ENCODE results near the gene CRTC3. TPM values are rescaled to one million over a fixed set of nuclear protein-coding genes. Genes with fewer than 3 reads are reported as not detected.

Gene CRTC3
- total and polyA plus RNA-seq, 3 donors from 2014 or later: 47.1 to 125 (median 105) TPM

- Histone ChIP-seq H3K27ac (no peak overlapping the region), H3K4me1 (peaks cover 18% of the 10 kb centered on the region), H3K27me3 (no peaks in the 10 kb centered on the region), H3K36me3 (ENCODE audit: low read depth, missing control alignments) (no peaks in the 10 kb centered on the region), H3K4me3 (no peak overlapping the region), H3K9me3 (no peaks in the 10 kb centered on the region)
- TF ChIP-seq POLR2A (IDR thresholded peaks at IDR 0.05): no peak
- TF ChIP-seq CTCF (IDR thresholded peaks at IDR 0.05): no peak
- no peak for DNase-seq
- intact Hi-C loops (cut with DNase I; ENCODE audit: low total_unique reads): no loop called here
- WGBS, 2 donors: 92 to 94% methylated on average over 3 of the region's 3 CpGs
Measured at GRCh38 chr15:90572893-90573292, 43.2 kb downstream of the CRTC3 start.

GRCh38 chr15:90576711-90577389 lies 47.1 kb downstream of the CRTC3 start:
- H3K36me3 ChIP-seq (ENCODE audit: low read depth, missing control alignments): no peaks in the 10 kb centered on the region
- H3K4me3 ChIP-seq: no peak overlapping the region
- H3K27me3 ChIP-seq: no peaks in the 10 kb centered on the region
- TF ChIP-seq POLR2A (IDR thresholded peaks at IDR 0.05): no peak
- TF ChIP-seq CTCF (IDR thresholded peaks at IDR 0.05): no peak
- H3K27ac ChIP-seq: no peak overlapping the region
- peaks cover 6% of the 10 kb centered on the region for H3K4me1 ChIP-seq
- intact Hi-C loops (cut with DNase I; ENCODE audit: low total_unique reads): no loop called here
- H3K9me3 ChIP-seq: no peaks in the 10 kb centered on the region
- WGBS, 2 donors: 64 to 79% methylated on average over 7 of the region's 7 CpGs
- DNase-seq: no peak

DNA sequence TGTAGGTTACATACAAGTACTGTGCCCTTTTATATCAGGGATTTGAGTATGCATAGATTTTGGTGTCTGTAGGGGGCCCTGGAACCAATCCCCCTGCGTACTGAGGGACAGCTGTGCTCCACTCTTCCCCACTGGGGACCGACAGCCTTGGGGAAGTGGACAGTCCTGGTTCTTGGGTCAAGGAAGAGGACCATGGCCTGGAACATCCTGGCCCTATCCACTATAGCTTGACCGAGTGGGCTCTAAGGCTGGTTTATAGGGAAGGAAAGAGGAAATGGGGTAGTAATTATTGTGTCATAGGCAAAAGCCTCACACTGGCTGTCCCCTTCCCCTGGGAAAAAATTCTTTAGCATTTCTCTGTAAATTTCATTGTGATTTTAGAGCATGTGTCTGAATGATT lies 49.5 kb downstream of the CRTC3 start:
- H3K27me3 ChIP-seq: no peaks in the 10 kb centered on the region
- H3K4me1 ChIP-seq: peaks cover 11% of the 10 kb centered on the region
- H3K36me3 ChIP-seq (ENCODE audit: low read depth, missing control alignments): no peaks in the 10 kb centered on the region
- H3K4me3 ChIP-seq: no peak overlapping the region
- DNase-seq: no peak
- intact Hi-C loops (cut with DNase I; ENCODE audit: low total_unique reads): no loop called here
- 71 to 84% methylated on average over 3 of the region's 3 CpGs for WGBS, 2 donors
- H3K9me3 ChIP-seq: no peaks in the 10 kb centered on the region
- no peak overlapping the region for H3K27ac ChIP-seq
- TF ChIP-seq CTCF (IDR thresholded peaks at IDR 0.05): no peak
- TF ChIP-seq POLR2A (IDR thresholded peaks at IDR 0.05): no peak

DNA sequence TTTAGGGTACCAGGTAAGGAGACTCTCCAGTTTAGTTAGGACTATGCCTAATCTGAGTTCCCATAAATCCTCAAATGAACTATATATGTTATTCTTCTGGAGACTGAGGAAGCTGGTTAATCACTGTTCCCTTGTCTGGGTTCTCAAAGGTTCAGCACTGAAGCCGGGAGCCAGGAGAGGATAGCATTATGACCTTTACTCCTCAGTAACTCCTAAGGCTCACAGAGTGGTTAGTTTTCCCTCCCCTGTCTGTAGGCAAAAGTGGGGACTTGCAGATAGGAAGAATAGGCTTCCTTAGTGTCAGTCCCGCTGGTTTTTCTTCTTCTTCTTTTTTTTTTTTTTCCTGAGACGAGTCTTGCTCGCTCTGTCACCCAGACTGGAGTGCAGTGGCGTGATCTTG lies 50.4 kb downstream of the CRTC3 start:
- TF ChIP-seq POLR2A (IDR thresholded peaks at IDR 0.05) (no peak), CTCF (IDR thresholded peaks at IDR 0.05) (no peak)
- WGBS, 2 donors: 61 to 68% methylated on average over 4 to 5 of the region's 5 CpGs
- Histone ChIP-seq H3K27ac (no peak overlapping the region), H3K27me3 (no peaks in the 10 kb centered on the region), H3K36me3 (ENCODE audit: low read depth, missing control alignments) (no peaks in the 10 kb centered on the region), H3K9me3 (no peaks in the 10 kb centered on the region), H3K4me1 (peaks cover 11% of the 10 kb centered on the region), H3K4me3 (no peak overlapping the region)
- intact Hi-C loops (cut with DNase I; ENCODE audit: low total_unique reads): no loop called here
- DNase-seq: no peak

GRCh38 chr15:90580541-90580940 lies 50.8 kb downstream of the CRTC3 start:
- TF ChIP-seq CTCF (IDR thresholded peaks at IDR 0.05): no peak
- TF ChIP-seq POLR2A (IDR thresholded peaks at IDR 0.05): no peak
- DNase-seq: no peak
- no peaks in the 10 kb centered on the region for H3K9me3 ChIP-seq
- H3K27ac ChIP-seq: no peak overlapping the region
- intact Hi-C loops (cut with DNase I; ENCODE audit: low total_unique reads): no loop called here
- H3K36me3 ChIP-seq (ENCODE audit: low read depth, missing control alignments): no peaks in the 10 kb centered on the region
- 84 to 87% methylated on average over 7 of the region's 7 CpGs for WGBS, 2 donors
- H3K4me1 ChIP-seq: peaks cover 11% of the 10 kb centered on the region
- H3K4me3 ChIP-seq: no peak overlapping the region
- H3K27me3 ChIP-seq: no peaks in the 10 kb centered on the region

Data from testis (tissue), 3 donors.